ENCODE results near the gene CMKLR1. TPM values are rescaled to one million over a fixed set of nuclear protein-coding genes. Genes with fewer than 3 reads are reported as not detected.

CMKLR1 gene
- total and polyA plus RNA-seq, 2 experiments from 2014 or later: 0.06 TPM; not detected in 1

DNA sequence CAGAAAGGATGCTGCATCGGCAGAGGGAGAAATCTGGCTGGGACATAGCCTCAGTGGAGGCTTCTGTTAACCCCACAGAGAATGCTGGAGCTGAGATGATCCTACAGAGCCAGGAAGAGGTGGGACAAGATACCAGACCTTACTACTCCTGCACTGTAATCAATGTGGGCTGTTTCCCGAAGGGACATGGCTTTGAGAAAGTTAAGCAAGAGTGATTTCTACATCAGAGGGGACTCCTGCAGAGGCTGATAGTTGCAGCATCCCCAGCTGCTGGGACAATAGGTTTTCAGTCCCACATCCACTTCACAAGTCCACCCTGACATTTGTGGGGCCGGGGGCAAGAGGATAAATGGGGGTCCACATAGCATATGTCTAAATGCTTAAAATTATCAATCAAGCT lies 22.5 kb upstream of the CMKLR1 start:
- TF ChIP-seq, protein P1, sequence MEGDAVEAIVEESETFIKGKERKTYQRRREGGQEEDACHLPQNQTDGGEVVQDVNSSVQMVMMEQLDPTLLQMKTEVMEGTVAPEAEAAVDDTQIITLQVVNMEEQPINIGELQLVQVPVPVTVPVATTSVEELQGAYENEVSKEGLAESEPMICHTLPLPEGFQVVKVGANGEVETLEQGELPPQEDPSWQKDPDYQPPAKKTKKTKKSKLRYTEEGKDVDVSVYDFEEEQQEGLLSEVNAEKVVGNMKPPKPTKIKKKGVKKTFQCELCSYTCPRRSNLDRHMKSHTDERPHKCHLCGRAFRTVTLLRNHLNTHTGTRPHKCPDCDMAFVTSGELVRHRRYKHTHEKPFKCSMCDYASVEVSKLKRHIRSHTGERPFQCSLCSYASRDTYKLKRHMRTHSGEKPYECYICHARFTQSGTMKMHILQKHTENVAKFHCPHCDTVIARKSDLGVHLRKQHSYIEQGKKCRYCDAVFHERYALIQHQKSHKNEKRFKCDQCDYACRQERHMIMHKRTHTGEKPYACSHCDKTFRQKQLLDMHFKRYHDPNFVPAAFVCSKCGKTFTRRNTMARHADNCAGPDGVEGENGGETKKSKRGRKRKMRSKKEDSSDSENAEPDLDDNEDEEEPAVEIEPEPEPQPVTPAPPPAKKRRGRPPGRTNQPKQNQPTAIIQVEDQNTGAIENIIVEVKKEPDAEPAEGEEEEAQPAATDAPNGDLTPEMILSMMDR (IDR thresholded peaks at IDR 0.05; ENCODE audit: low read depth, low read length): no peak
- Histone ChIP-seq H3K4me1 (ENCODE audit: low read depth) (no peaks in the 10 kb centered on the region), H3K36me3 (no peaks in the 10 kb centered on the region), H3K9me3 (ENCODE audit: low read depth) (no peaks in the 10 kb centered on the region), H3K27ac (no peak overlapping the region), H3K27me3 (no peaks in the 10 kb centered on the region), H3K4me3 (no peak overlapping the region)
- DNase-seq (ENCODE audit: low read depth in 1 of 2, low spot score in 1 of 2): no peak

DNA sequence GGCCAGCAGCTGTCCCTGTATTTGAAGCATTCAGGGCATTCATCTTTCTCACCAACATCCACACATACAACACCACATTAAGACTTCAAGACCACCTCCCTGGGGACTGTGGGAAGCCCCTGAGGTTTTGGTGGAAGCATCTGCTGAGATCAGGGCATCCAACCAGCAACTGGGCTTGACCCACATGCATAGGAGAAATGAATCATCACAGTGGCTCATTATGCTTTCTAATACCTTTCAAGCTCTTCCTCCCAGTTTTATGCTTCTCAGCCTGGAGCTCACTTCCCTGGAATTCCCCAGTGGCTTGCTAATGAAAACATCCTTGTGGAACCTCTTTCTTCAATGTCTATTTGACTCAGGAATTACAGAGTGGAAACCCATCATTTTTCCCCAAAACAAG lies 21.4 kb upstream of the CMKLR1 start:
- H3K27ac ChIP-seq: no peak overlapping the region
- no peaks in the 10 kb centered on the region for H3K36me3 ChIP-seq
- no peak for DNase-seq (ENCODE audit: low read depth in 1 of 2, low spot score in 1 of 2)
- H3K4me3 ChIP-seq: no peak overlapping the region
- no peaks in the 10 kb centered on the region for H3K4me1 ChIP-seq (ENCODE audit: low read depth)
- no peaks in the 10 kb centered on the region for H3K27me3 ChIP-seq
- TF ChIP-seq, protein P1 (IDR thresholded peaks at IDR 0.05; ENCODE audit: low read depth, low read length): no peak
- H3K9me3 ChIP-seq (ENCODE audit: low read depth): no peaks in the 10 kb centered on the region

DNA sequence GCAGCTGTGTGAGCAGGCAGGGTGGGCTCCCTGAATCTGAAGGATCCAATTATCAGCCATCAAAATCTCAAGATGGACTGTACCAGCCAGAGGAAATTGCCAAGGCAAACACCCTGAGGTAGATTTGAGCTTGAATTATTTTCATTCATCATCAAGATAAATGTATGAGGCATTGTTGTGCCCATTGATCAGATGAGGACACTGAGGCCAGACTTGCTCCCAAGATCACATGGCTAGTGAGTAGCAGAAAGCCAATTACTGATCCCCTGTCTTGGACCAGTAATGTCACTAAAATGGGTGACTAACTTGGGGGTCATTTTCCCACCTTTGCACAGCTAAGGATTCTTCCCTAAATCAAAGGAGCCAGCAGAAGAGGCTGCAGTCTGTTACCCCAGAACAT lies 20.9 kb upstream of the CMKLR1 start:
- no peak for DNase-seq (ENCODE audit: low read depth in 1 of 2, low spot score in 1 of 2)
- Histone ChIP-seq H3K27ac (no peak overlapping the region), H3K36me3 (no peaks in the 10 kb centered on the region), H3K4me1 (ENCODE audit: low read depth) (no peaks in the 10 kb centered on the region), H3K27me3 (no peaks in the 10 kb centered on the region), H3K4me3 (no peak overlapping the region), H3K9me3 (ENCODE audit: low read depth) (no peaks in the 10 kb centered on the region)
- TF ChIP-seq, protein P1 (IDR thresholded peaks at IDR 0.05; ENCODE audit: low read depth, low read length): no peak

DNA sequence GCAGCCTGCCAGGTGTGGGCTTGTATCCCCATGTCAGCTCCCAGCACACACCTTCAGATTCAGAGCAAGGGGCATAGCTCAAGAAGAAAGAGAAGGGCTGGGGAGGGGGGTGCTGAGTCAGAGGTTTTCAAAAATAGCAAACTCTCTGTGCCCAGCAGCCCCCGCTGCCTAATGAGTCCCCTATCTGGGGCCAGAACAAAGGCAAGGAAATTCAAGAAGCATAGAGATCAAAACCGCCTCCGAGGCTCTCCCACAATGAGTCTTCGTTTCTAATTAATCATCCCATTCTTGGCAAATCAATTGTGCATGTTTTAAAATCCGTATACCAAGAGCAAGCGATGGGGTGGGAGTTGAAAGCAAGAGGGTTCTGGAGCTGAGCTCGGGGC lies 19.5 kb upstream of the CMKLR1 start:
- no peaks in the 10 kb centered on the region for H3K4me1 ChIP-seq (ENCODE audit: low read depth)
- no peak overlapping the region for H3K27ac ChIP-seq
- TF ChIP-seq, protein P1 (IDR thresholded peaks at IDR 0.05; ENCODE audit: low read depth, low read length): no peak
- no peak for DNase-seq (ENCODE audit: low read depth in 1 of 2, low spot score in 1 of 2)
- H3K27me3 ChIP-seq: no peaks in the 10 kb centered on the region
- H3K36me3 ChIP-seq: no peaks in the 10 kb centered on the region
- H3K9me3 ChIP-seq (ENCODE audit: low read depth): no peaks in the 10 kb centered on the region
- no peak overlapping the region for H3K4me3 ChIP-seq

DNA sequence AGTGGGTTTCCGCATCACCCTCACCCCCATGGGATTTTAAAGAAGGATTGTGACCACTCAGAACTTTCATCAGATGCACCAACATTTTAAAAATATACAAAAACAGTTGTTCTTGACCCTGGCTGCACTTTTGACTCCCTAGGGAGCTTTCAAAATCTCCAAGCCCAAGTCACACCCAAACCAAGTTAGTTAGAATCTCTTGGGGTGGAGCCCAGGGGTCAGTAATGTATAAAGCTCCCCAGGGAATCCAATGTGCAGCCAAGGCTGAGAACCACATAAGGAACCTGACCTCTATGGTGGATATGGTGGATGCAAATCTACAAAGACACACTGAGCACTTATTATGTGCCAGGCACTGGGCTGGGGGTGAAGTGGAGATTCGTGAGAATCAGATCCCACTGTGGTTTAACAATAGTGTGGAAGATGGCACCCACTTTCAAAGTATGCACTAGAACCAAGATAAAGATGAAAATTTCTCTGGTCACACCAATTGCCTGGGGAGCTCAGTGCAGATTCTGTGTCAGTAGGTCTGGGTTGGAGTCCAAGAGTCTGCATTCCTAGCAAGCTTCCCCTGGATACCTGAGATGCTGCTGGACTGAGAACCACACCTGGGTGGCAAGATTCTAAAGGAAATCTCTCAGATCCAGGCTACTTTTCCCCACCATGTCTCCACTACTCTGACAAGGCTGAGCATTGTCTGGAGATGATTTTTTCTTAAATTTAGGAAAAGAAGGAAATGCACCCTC lies 18.9 kb upstream of the CMKLR1 start:
- Histone ChIP-seq H3K4me1 (ENCODE audit: low read depth) (no peaks in the 10 kb centered on the region), H3K9me3 (ENCODE audit: low read depth) (no peaks in the 10 kb centered on the region), H3K36me3 (no peaks in the 10 kb centered on the region), H3K27ac (no peak overlapping the region), H3K4me3 (no peak overlapping the region), H3K27me3 (no peaks in the 10 kb centered on the region)
- no peak for DNase-seq (ENCODE audit: low read depth in 1 of 2, low spot score in 1 of 2)
- TF ChIP-seq, protein P1 (IDR thresholded peaks at IDR 0.05; ENCODE audit: low read depth, low read length): no peak
